ENCODE measurements around the gene METAP2. TPM values are rescaled to one million over a fixed set of nuclear protein-coding genes. Genes with fewer than 3 reads are reported as not detected.

METAP2 gene
- total and polyA plus RNA-seq, 2 of the 8 experiments (the other 6 are each of a cell fraction or from before 2014, with no cell fraction given) = 41.3 to 114 TPM

DNA sequence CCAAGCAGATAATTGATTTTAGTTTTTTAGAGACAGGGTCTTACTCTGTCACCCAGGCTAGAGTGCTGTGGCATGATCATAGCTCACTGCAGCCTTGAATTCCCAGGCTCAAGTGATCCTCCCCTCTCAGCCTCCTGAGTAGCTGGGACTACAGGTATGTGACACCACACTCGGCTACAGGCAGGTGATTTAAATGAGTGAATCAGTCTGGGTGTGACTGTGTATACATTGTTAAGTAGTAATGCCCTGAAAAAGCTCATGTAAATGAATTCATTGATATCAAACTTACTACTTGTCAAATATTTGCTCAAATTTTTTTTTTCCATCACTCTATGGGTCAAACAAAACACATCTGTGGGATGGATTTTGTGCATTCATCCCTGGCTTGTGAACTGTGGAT, 83.7 kb downstream of the METAP2 start:
- Histone ChIP-seq H2AFZ (ENCODE audit: low read length) (no peak overlapping the region), H3K27me3 (replicated peaks in 1 of 4; ENCODE audit: control insufficient read depth in 3 of 4, extremely low read depth in 1 of 4, insufficient read depth in 3 of 4, low read length in 3 of 4) (no peaks in the 10 kb centered on the region), H2BK5ac (ENCODE audit: low read depth, low read length) (no peak overlapping the region), H4K5ac (ENCODE audit: insufficient read length, low read depth, low read length) (no peak overlapping the region), H3K9me3 (ENCODE audit: insufficient read depth in 2 of 2, low read depth in 1 of 2, low read length in 1 of 2) (no peaks in the 10 kb centered on the region), H2BK20ac (ENCODE audit: low read length) (no peak overlapping the region), H3K4me1 (replicated peaks in 1 of 4; ENCODE audit: control insufficient read depth in 3 of 4, insufficient read depth in 4 of 4, low read length in 3 of 4) (peaks cover 0 to 9% (median 2%) of the 10 kb centered on the region in 4 experiments; a peak in 5 of 7 replicates), H3K4ac (replicated peaks; ENCODE audit: insufficient read length, low read depth, low read length) (no peak overlapping the region), H3K79me2 (ENCODE audit: control insufficient read depth in 1 of 2, insufficient read depth in 2 of 2, low read length in 2 of 2) (peaks cover 0 to 32% of the 10 kb centered on the region in 2 experiments; a peak in 2 of 4 replicates), H4K91ac (replicated peaks; ENCODE audit: insufficient read length, low read length) (no peak overlapping the region), H3K9ac (replicated peaks in 1 of 4; ENCODE audit: extremely low read depth in 1 of 4, low read depth in 3 of 4, low read length in 3 of 4) (no peak overlapping the region), H3K23me2 (ENCODE audit: low read depth, low read length) (no peaks in the 10 kb centered on the region; the same call in 1 of the 2 replicates), H2BK120ac (replicated peaks; ENCODE audit: low read depth, low read length) (no peak overlapping the region), H2AK5ac (ENCODE audit: low read depth, low read length) (no peak overlapping the region), H2BK12ac (ENCODE audit: low read depth, low read length) (no peak overlapping the region), H3K27ac (ENCODE audit: low read depth, low read length) (no peak overlapping the region), H3K4me2 (ENCODE audit: insufficient read depth in 1 of 2, low read depth in 2 of 2, low read length in 2 of 2) (no peak overlapping the region), H3K79me1 (ENCODE audit: low read depth, low read length) (no peaks in the 10 kb centered on the region; the same call in 1 of the 2 replicates), H3K14ac (ENCODE audit: insufficient read length) (no peak overlapping the region), H3K4me3 (ENCODE audit: extremely low read depth in 1 of 4, insufficient read depth in 2 of 4, low read depth in 3 of 4, low read length in 4 of 4) (no peak overlapping the region), H2BK15ac (ENCODE audit: low read length) (no peak overlapping the region), H3K56ac (replicated peaks; ENCODE audit: insufficient read length, low read depth, low read length) (no peak overlapping the region), H4K8ac (ENCODE audit: extremely low read depth, insufficient read depth, low read length) (no peak overlapping the region), H3K23ac (ENCODE audit: insufficient read length) (no peak overlapping the region), H3K36me3 (ENCODE audit: control insufficient read depth in 2 of 4, insufficient read depth in 4 of 4, low read length in 3 of 4) (peaks cover 0 to 10% (median 1%) of the 10 kb centered on the region in 4 experiments; a peak in 4 of 8 replicates), H3K18ac (ENCODE audit: extremely low read depth, low read length) (no peak overlapping the region), H4K20me1 (replicated peaks in 1 of 2; ENCODE audit: control insufficient read depth in 1 of 2, insufficient read depth in 2 of 2, low read length in 2 of 2) (no peaks in the 10 kb centered on the region)
- ChIA-PET POLR2A (ENCODE audit: partially characterized antibody) (interaction anchor here (0.6 to 2.6 kb wide), 4 partner anchors 10 to 418 kb away, joined by 3 to 10 read pairs (median 4); partner anchors contain the start of genes FGD6 and VEZT), CTCF (ENCODE audit: partially characterized antibody) (interaction anchor here (0.6 to 1.4 kb wide), 4 partner anchors 16 to 22 kb away, joined by 3 to 5 read pairs (median 4); no protein-coding TSS in a partner anchor)
- DNase-seq (ENCODE audit: low read depth in 1 of 2, low spot score in 2 of 2) (no peak), FAIRE-seq (no peak)
- 80% methylated on average over 1 of the region's 1 CpG; no CpG with 5 or more reads in 1 of the 2 experiments for WGBS, 2 experiments (ENCODE audit: extremely low coverage in 1 of 2, insufficient coverage in 1 of 2, insufficient read length in 1 of 2, insufficient replicate concordance in 2 of 2, low coverage in 1 of 2, low lambda C conversion rate in 2 of 2, missing lambda C conversion rate in 1 of 2)
- TF ChIP-seq CREB1 (IDR thresholded peaks at IDR 0.05) = no peak

Small RNA genes lying within 50 kb of the gene (small RNA-seq; reads per million reads assigned to genes)
- gene RNU6-735P (ENCODE audit: insufficient read depth) = not detected

Other genes starting within 250 kb of the METAP2 start
- gene USP44, start 77.3 kb downstream of the METAP2 start, total RNA-seq (2021; fragmentation: NEBNext Ultra II Directional; extraction: Animal tissue kit (Norgen Biotek cat#: 25700)) = 191 and 197 TPM in 2 replicates
- gene USP44, start 77.3 kb downstream of the METAP2 start, polyA plus RNA-seq (2011; rRNA removed) = 88.6 and 129 TPM in 2 replicates

Measured in H1 (cell line).